ENCODE measurements around the gene TMEM178B. TPM values are rescaled to one million over a fixed set of nuclear protein-coding genes. Genes with fewer than 3 reads are reported as not detected.
A peak's percentile ranks its signal among the peaks of the same experiment; 100 is the strongest.

Gene TMEM178B
- total and polyA plus RNA-seq, 9 of the 15 experiments (the other 6 are each of a cell fraction or from before 2014, with no cell fraction given) = under 0.01 to 0.03 (median 0.01) TPM; not detected in 5

- no peaks in the 10 kb centered on the region for H3K79me2 ChIP-seq (ENCODE audit: control insufficient read depth, insufficient read depth, low read length)
- in situ Hi-C loops (cut with MboI) (no loop called here), intact Hi-C loops (cut with micrococcal nuclease) (no loop called here)
- TF ChIP-seq GTF2E2 (tag; IDR thresholded peaks at IDR 0.05) (no peak), HNRNPH1 (optimal IDR thresholded peaks at IDR 0.05; ENCODE audit: low read depth, low read length) (no peak), TCF7L2 (IDR thresholded peaks at IDR 0.05; ENCODE audit: low read depth, low read length) (no peak), ZNF121 (CRISPR knock-in tag; conservative IDR thresholded peaks at IDR 0.05) (no peak), PTBP1 (IDR thresholded peaks at IDR 0.05; ENCODE audit: low read depth, low read length) (no peak), PREB (CRISPR knock-in tag; IDR thresholded peaks at IDR 0.05) (no peak), CBX1 (IDR thresholded peaks at IDR 0.05; ENCODE audit: low read depth) (no peak), CREM (IDR thresholded peaks at IDR 0.05; ENCODE audit: low read depth) (peak; percentile 43; the same call in 1 of the 2 replicates), IFI16 (CRISPR knock-in tag; IDR thresholded peaks at IDR 0.05) (no peak), PRPF4 (IDR thresholded peaks at IDR 0.05; ENCODE audit: insufficient read depth, low read depth, low read length, poor library complexity, severe bottlenecking) (no peak), USF1 (CRISPR knock-in tag; IDR thresholded peaks at IDR 0.05) (no peak), ATF1 (CRISPR knock-in tag; IDR thresholded peaks at IDR 0.05) (no peak), ATF1 (tag; IDR thresholded peaks at IDR 0.05) (peak; percentile 57; the same call in 1 of the 2 replicates), MTA2 (IDR thresholded peaks at IDR 0.05; ENCODE audit: low read depth) (no peak), EGR1 (conservative IDR thresholded peaks at IDR 0.05) (no peak), HDAC3 (IDR thresholded peaks at IDR 0.05; ENCODE audit: borderline replicate concordance, partially characterized antibody) (no peak)
- TF ChIP-seq, protein P1, sequence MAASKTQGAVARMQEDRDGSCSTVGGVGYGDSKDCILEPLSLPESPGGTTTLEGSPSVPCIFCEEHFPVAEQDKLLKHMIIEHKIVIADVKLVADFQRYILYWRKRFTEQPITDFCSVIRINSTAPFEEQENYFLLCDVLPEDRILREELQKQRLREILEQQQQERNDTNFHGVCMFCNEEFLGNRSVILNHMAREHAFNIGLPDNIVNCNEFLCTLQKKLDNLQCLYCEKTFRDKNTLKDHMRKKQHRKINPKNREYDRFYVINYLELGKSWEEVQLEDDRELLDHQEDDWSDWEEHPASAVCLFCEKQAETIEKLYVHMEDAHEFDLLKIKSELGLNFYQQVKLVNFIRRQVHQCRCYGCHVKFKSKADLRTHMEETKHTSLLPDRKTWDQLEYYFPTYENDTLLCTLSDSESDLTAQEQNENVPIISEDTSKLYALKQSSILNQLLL (CRISPR knock-in tag; IDR thresholded peaks at IDR 0.05; ENCODE audit: borderline replicate concordance) = no peak
- no peaks in the 10 kb centered on the region for H4K20me1 ChIP-seq (replicated peaks; ENCODE audit: control insufficient read depth, insufficient read depth, low read length)
- H3K27ac ChIP-seq (ENCODE audit: extremely low read depth, low read depth, low read length) = no peak overlapping the region
- WGBS (ENCODE audit: insufficient coverage, low coverage, missing lambda C conversion rate) = 0% methylated on average over 4 of the region's 4 CpGs
- H3K27me3 ChIP-seq (ENCODE audit: control insufficient read depth in 2 of 2, insufficient read depth in 2 of 2, low read length in 2 of 2) = peaks cover 5 to 29% of the 10 kb centered on the region in 2 experiments
- 0 out of 3 replicates have a peak, but pooled peaks have one; percentile 31 for ATAC-seq
- H3K36me3 ChIP-seq (ENCODE audit: control insufficient read depth, insufficient read depth, low read length) = no peaks in the 10 kb centered on the region
- H2AFZ ChIP-seq (ENCODE audit: low read depth, low read length) = no peak overlapping the region
- no peak overlapping the region for H3K4me2 ChIP-seq (ENCODE audit: insufficient read depth, low read length)
- H3K9ac ChIP-seq (ENCODE audit: insufficient read depth in 1 of 2, low read depth in 2 of 2, low read length in 2 of 2) = 0 out of 4 replicates have a peak overlapping the region, but pooled peaks of 1 of the 2 experiments have one; percentile 22
- no peaks in the 10 kb centered on the region for H3K9me1 ChIP-seq (ENCODE audit: control insufficient read depth, insufficient read depth, low read length)
- ChIA-PET CTCF (ENCODE audit: low intra/inter-chr PET ratio) (no interaction called here), POLR2A (interaction anchor here (1.2 kb wide), 1 partner anchor 51 kb away, joined by 3 read pairs; no protein-coding TSS in a partner anchor)
- DNase-seq (ENCODE audit: extremely low read depth in 1 of 4, low spot score in 3 of 4) = no peak
- H3K4me3 ChIP-seq = no peak overlapping the region
- no TSS peak for BruUV-seq (replicated peaks)
- no peaks in the 10 kb centered on the region for H3K4me1 ChIP-seq (replicated peaks in 1 of 2; ENCODE audit: control insufficient read depth in 2 of 2, insufficient read depth in 2 of 2, low read length in 2 of 2)
- no peak for FAIRE-seq
- H3K9me3 ChIP-seq (replicated peaks; ENCODE audit: control insufficient read depth, insufficient read depth, low read depth, low read length) = no peaks in the 10 kb centered on the region
Observed at GRCh38 chr7:141151746-141152145, 77.9 kb downstream of the TMEM178B start.
